HEK293 (cell line): ENCODE measurements around the gene NEK9.

Experiments used
- CTCF ChIA-PET: fragments of 350-600 bp; formaldehyde crosslinking; extraction: SDS; loops from one replicate; lab custom pipeline; 2021; ENCODE audit warnings: antibody characterized with exemption; lab: Yijun Ruan, JAX
- POLR2A ChIA-PET: fragments of 300-600 bp; formaldehyde crosslinking; extraction: SDS; loops from one replicate; lab custom pipeline; 2020; ENCODE audit warnings: antibody characterized with exemption, inconsistent platforms; lab: Yijun Ruan, JAX
- H3K27ac ChIP-seq: fragments of 200-500 bp; sonication (Bioruptor generic); 2 replicates; pipeline ENCODE4 v1.5.1; 2014; ENCODE audit warnings: low read depth, low read length, control low read depth, inconsistent platforms; ENCODE audit errors: extremely low read depth
- H3K36me3 ChIP-seq, 2 experiments: fragments of 200-500 bp in 1 of 2; sonication (Bioruptor generic) in 1 of 2; 1 replicate in 1 of 2; 2 replicates in 1 of 2; pipeline ENCODE4 v1.5.1; 2014 to 2017; ENCODE audit warnings: inconsistent platforms in 2 of 2, low read length in 2 of 2; ENCODE audit not compliant: control insufficient read depth in 2 of 2, insufficient read depth in 1 of 2
- H3K4me1 ChIP-seq: fragments of 200-500 bp; sonication (Bioruptor generic); 2 replicates; pipeline ENCODE4 v1.5.1; 2014; ENCODE audit warnings: mild to moderate bottlenecking, low read length, inconsistent platforms; ENCODE audit not compliant: control insufficient read depth, insufficient read depth
- H3K4me3 ChIP-seq: 2 replicates; pipeline ENCODE4 v1.5.1; 2011; ENCODE audit warnings: low read depth, mild to moderate bottlenecking, control low read depth, low read length, moderate library complexity
- H3K9me3 ChIP-seq: fragments of 200-500 bp; sonication (Bioruptor generic); 2 replicates; pipeline ENCODE4 v1.5.1; 2014; ENCODE audit warnings: low read depth, low read length, inconsistent platforms; ENCODE audit not compliant: control insufficient read depth, insufficient read depth
- FEZF1 ChIP-seq: fragments of 450-650 bp; formaldehyde crosslinking; IDR thresholded peaks from 2 replicates; pipeline ENCODE4 v1.5.1; 2016; ENCODE audit warnings: missing biosample characterization, missing genetic modification characterization
- IKZF3 ChIP-seq: fragments of 450-650 bp; IDR thresholded peaks from 2 replicates; pipeline ENCODE4 v1.5.0; 2018; ENCODE audit warnings: missing biosample characterization, mild to moderate bottlenecking, missing genetic modification characterization, moderate library complexity
- INSM2 ChIP-seq: fragments of 450-650 bp; formaldehyde crosslinking; IDR thresholded peaks from 2 replicates; pipeline ENCODE4 v1.5.1; 2016; ENCODE audit warnings: missing biosample characterization, missing genetic modification characterization
- PRDM6 ChIP-seq: fragments of 450-650 bp; formaldehyde crosslinking; IDR thresholded peaks from 2 replicates; pipeline ENCODE4 v1.5.1; 2017; ENCODE audit warnings: missing biosample characterization, missing genetic modification characterization
- SCRT1 ChIP-seq: fragments of 450-650 bp; formaldehyde crosslinking; IDR thresholded peaks from 2 replicates; pipeline ENCODE4 v1.5.1; 2016; ENCODE audit warnings: missing biosample characterization, missing genetic modification characterization, borderline replicate concordance
- SP2 ChIP-seq: fragments of 450-650 bp; formaldehyde crosslinking; IDR thresholded peaks from 2 replicates; pipeline ENCODE4 v1.5.1; 2016; ENCODE audit warnings: missing biosample characterization, missing genetic modification characterization
- ZBTB44 ChIP-seq: fragments of 450-650 bp; IDR thresholded peaks from 2 replicates; pipeline ENCODE4 v1.5.1; 2018; ENCODE audit warnings: missing biosample characterization, mild to moderate bottlenecking, missing genetic modification characterization
- ZNF132 ChIP-seq: fragments of 450-650 bp; formaldehyde crosslinking; IDR thresholded peaks from 2 replicates; pipeline ENCODE4 v1.5.1; 2017; ENCODE audit warnings: missing biosample characterization, missing genetic modification characterization, borderline replicate concordance
- ZNF16 ChIP-seq: fragments of 450-650 bp; formaldehyde crosslinking; IDR thresholded peaks from 2 replicates; pipeline ENCODE4 v1.5.1; 2016; ENCODE audit warnings: low read depth, missing biosample characterization, missing genetic modification characterization
- ZNF311 ChIP-seq: fragments of 450-650 bp; formaldehyde crosslinking; IDR thresholded peaks from 2 replicates; pipeline ENCODE4 v1.5.1; 2017; ENCODE audit warnings: missing biosample characterization, missing genetic modification characterization, borderline replicate concordance
- ZNF341 ChIP-seq: fragments of 450-650 bp; formaldehyde crosslinking; IDR thresholded peaks from 2 replicates; pipeline ENCODE4; 2016; ENCODE audit warnings: low read depth, missing biosample characterization, missing genetic modification characterization
- ZNF426 ChIP-seq: fragments of 450-650 bp; formaldehyde crosslinking; IDR thresholded peaks from 2 replicates; pipeline ENCODE4 v1.5.1; 2017; ENCODE audit warnings: missing biosample characterization, missing genetic modification characterization, mild to moderate bottlenecking, inconsistent platforms, moderate library complexity
- ZNF473 ChIP-seq: fragments of 450-650 bp; formaldehyde crosslinking; IDR thresholded peaks from 2 replicates; pipeline ENCODE4 v1.5.1; 2017; ENCODE audit warnings: missing biosample characterization, missing genetic modification characterization
- ZNF501 ChIP-seq: fragments of 450-650 bp; formaldehyde crosslinking; IDR thresholded peaks from 2 replicates; pipeline ENCODE4 v1.5.1; 2016; ENCODE audit warnings: missing biosample characterization, missing genetic modification characterization
- ZNF518A ChIP-seq: fragments of 450-650 bp; formaldehyde crosslinking; conservative IDR thresholded peaks from 2 replicates; pipeline ENCODE4 v1.5.1; 2016; ENCODE audit warnings: low read depth, missing biosample characterization, missing genetic modification characterization
- ZNF585B ChIP-seq: fragments of 450-650 bp; formaldehyde crosslinking; IDR thresholded peaks from 2 replicates; pipeline ENCODE4 v1.5.1; 2016; ENCODE audit warnings: missing biosample characterization, missing genetic modification characterization
- ZNF645 ChIP-seq: fragments of 450-650 bp; formaldehyde crosslinking; IDR thresholded peaks from 2 replicates; pipeline ENCODE4; 2016; ENCODE audit warnings: missing biosample characterization, missing genetic modification characterization
- ZNF704 ChIP-seq: fragments of 450-650 bp; formaldehyde crosslinking; IDR thresholded peaks from 2 replicates; pipeline ENCODE4 v1.5.1; 2016; ENCODE audit warnings: missing biosample characterization, missing genetic modification characterization
- ZXDB ChIP-seq: fragments of 450-650 bp; formaldehyde crosslinking; IDR thresholded peaks from 2 replicates; pipeline ENCODE4 v1.5.1; 2016; ENCODE audit warnings: missing biosample characterization, missing genetic modification characterization

NEK9 gene

GRCh38 chr14:75132382-75133086, 5.7 kb upstream of the NEK9 start (continued):
- TF ChIP-seq ZNF426 (tag by site-specific recombination) = no peak
- no peak for TF ChIP-seq ZNF16 (tag by site-specific recombination)
- no peak for TF ChIP-seq INSM2 (tag by site-specific recombination)
- no peak for TF ChIP-seq ZNF585B (tag by site-specific recombination)
- TF ChIP-seq ZNF518A (tag by site-specific recombination) = no peak
- TF ChIP-seq ZNF311 (tag by site-specific recombination) = no peak
- 0 out of 2 replicates have a peak, but pooled peaks have one; percentile 27 for TF ChIP-seq ZNF341
- TF ChIP-seq ZNF473 = no peak
- TF ChIP-seq ZBTB44 (tag by site-specific recombination) = no peak

- H3K4me3 ChIP-seq = no peak overlapping the region
- no peak overlapping the region for H3K27ac ChIP-seq
- ChIA-PET POLR2A (no interaction called here), CTCF (interaction anchor here (0.6 to 1.7 kb wide), 9 partner anchors 33 to 268 kb away, joined by 3 to 12 read pairs (median 3); no protein-coding TSS in a partner anchor)
- H3K36me3 ChIP-seq = peaks cover under 1 to 15% of the 10 kb centered on the region in 2 experiments; a peak in 2 of 3 replicates
- no peaks in the 10 kb centered on the region for H3K9me3 ChIP-seq
- H3K4me1 ChIP-seq = peaks cover 19% of the 10 kb centered on the region
- TF ChIP-seq ZBTB44 (tag by site-specific recombination) (no peak), IKZF3 (tag by site-specific recombination) (peak; percentile 60; the same call in 1 of the 2 replicates), FEZF1 (tag by site-specific recombination) (peak; percentile 25; the same call in 1 of the 2 replicates), PRDM6 (tag by site-specific recombination) (peak; percentile 90), ZNF645 (tag by site-specific recombination) (no peak), ZXDB (tag by site-specific recombination) (0 out of 2 replicates have a peak, but pooled peaks have one; percentile 15), ZNF501 (tag by site-specific recombination) (no peak), ZNF132 (tag by site-specific recombination) (no peak), SCRT1 (tag by site-specific recombination) (peak; percentile 69; the same call in 1 of the 2 replicates), ZNF704 (tag by site-specific recombination) (no peak), SP2 (tag by site-specific recombination) (no peak)
Measured at GRCh38 chr14:75128596-75128990, 1.7 kb upstream of the NEK9 start.
